HCT116 (cell line): ENCODE data around the gene PRC1. TPM values are rescaled to one million over a fixed set of nuclear protein-coding genes. Genes with fewer than 3 reads are reported as not detected.

Experiments
- ATAC-seq: fragments of 200-7000 bp; cut with Tn5 transposase; 2 replicates; pipeline ENCODE4 v1.9.1; 2020; ENCODE audit warnings: mild to moderate bottlenecking, moderate library complexity
- BruUV-seq: library from RNA; stranded (reverse); fragments of 400-500 nt; replicated peaks from 2 replicates; lab custom pipeline; 2021; lab: Mats Ljungman, UMichigan
- CTCF ChIA-PET: fragments of 300-600 bp; sonication (Branson Sonifier 250); formaldehyde crosslinking; loops from one replicate; lab custom pipeline; 2021; ENCODE audit warnings: antibody characterized with exemption; lab: Charles Lee
- POLR2A ChIA-PET: fragments of 300-600, 350-600 bp; sonication (Branson Sonifier 250); formaldehyde crosslinking; loops from one replicate; lab custom pipeline; 2021; ENCODE audit warnings: antibody characterized with exemption; lab: Charles Lee
- RAD21 ChIA-PET, 2 experiments: fragments of 300-600 bp; sonication (Branson Sonifier 250); formaldehyde crosslinking; loops; one replicate each; lab custom pipeline; 2023; ENCODE audit warnings: low total read pairs in 2 of 2; ENCODE audit not compliant: uncharacterized antibody in 2 of 2, unreplicated experiment in 2 of 2, low non-redundant PET in 1 of 2; lab: Charles Lee
- DNase-seq: peaks from one replicate; pipeline ENCODE4 v3.0.0-alpha.2; 2010; ENCODE audit warnings: low read depth, low spot score
- H2AFZ ChIP-seq: fragments of 200-600 bp; shearing (Covaris generic), sonication (generic); 2 replicates; pipeline ENCODE4 v1.6.1; 2017; ENCODE audit warnings: low read depth, mixed run types, mixed read lengths, antibody characterized with exemption, low read length; ENCODE audit not compliant: poor library complexity, severe bottlenecking
- H3K27ac ChIP-seq: 2 replicates; pipeline ENCODE4 v1.5.1; 2012; ENCODE audit warnings: low read depth, low read length
- H3K27me3 ChIP-seq: fragments of 200-600 bp; sonication (generic); 2 replicates; pipeline ENCODE4 v1.6.1; 2016; ENCODE audit warnings: mixed run types, low read length, mixed read lengths; ENCODE audit not compliant: insufficient read depth
- H3K36me3 ChIP-seq, 2 experiments: fragments of 200-500 bp in 1 of 2; fragments of 200-600 bp in 1 of 2; sonication (Bioruptor generic) in 1 of 2; sonication (generic) in 1 of 2; 2 replicates each; pipeline versions ENCODE4 v1.5.1 to v1.6.1; 2014 to 2016; ENCODE audit warnings: low read length in 2 of 2, inconsistent platforms in 1 of 2, mixed read lengths in 1 of 2, mixed run types in 1 of 2; ENCODE audit not compliant: insufficient read depth in 2 of 2, control insufficient read depth in 1 of 2
- H3K4me1 ChIP-seq, 2 experiments: fragments of 200-600 bp in 1 of 2; sonication (generic) in 1 of 2; 2 replicates each; pipeline versions ENCODE4 v1.5.1 to v1.6.1; 2012 to 2017; ENCODE audit warnings: low read length in 2 of 2, inconsistent platforms in 1 of 2, mild to moderate bottlenecking in 1 of 2, mixed read lengths in 1 of 2, mixed run types in 1 of 2, moderate library complexity in 1 of 2; ENCODE audit not compliant: insufficient read depth in 2 of 2, control insufficient read depth in 1 of 2
- H3K4me2 ChIP-seq: fragments of 200-600 bp; sonication (generic); 2 replicates; pipeline ENCODE4 v1.6.1; 2017; ENCODE audit warnings: mixed run types, low read length, mixed read lengths
- H3K4me3 ChIP-seq, 2 experiments: fragments of 200-600 bp in 1 of 2; sonication (generic) in 1 of 2; replicated peaks in 1 of 2; 2 replicates each; pipeline ENCODE4 v1.5.1; 2011 to 2016; ENCODE audit warnings: low read length in 2 of 2, control low read depth in 1 of 2, low read depth in 1 of 2, mild to moderate bottlenecking in 1 of 2, mixed read lengths in 1 of 2, mixed run types in 1 of 2
- H3K79me2 ChIP-seq: fragments of 200-600 bp; sonication (generic); 2 replicates; pipeline ENCODE4 v1.6.1; 2017; ENCODE audit warnings: mild to moderate bottlenecking, mixed run types, low read length, moderate library complexity, mixed read lengths; ENCODE audit not compliant: insufficient read depth
- H3K9ac ChIP-seq: fragments of 200-600 bp; sonication (generic); 2 replicates; pipeline ENCODE4 v1.6.1; 2016; ENCODE audit warnings: low read length, mixed read lengths
- H3K9me2 ChIP-seq: fragments of 200-600 bp; sonication (generic), shearing (Covaris generic); 2 replicates; pipeline ENCODE4 v1.6.1; 2017; ENCODE audit warnings: mixed run types, mild to moderate bottlenecking, moderate library complexity; ENCODE audit not compliant: insufficient read depth
- H3K9me3 ChIP-seq, 2 experiments: fragments of 200-500 bp in 1 of 2; fragments of 200-600 bp in 1 of 2; sonication (Bioruptor generic) in 1 of 2; sonication (generic) in 1 of 2; 2 replicates each; pipeline ENCODE4 v1.6.1; 2014 to 2017; ENCODE audit warnings: low read length in 2 of 2, mixed read lengths in 2 of 2, inconsistent platforms in 1 of 2, low read depth in 1 of 2, mild to moderate bottlenecking in 1 of 2, mixed run types in 1 of 2, moderate library complexity in 1 of 2; ENCODE audit not compliant: control insufficient read depth in 1 of 2, insufficient read depth in 1 of 2
- H4K20me1 ChIP-seq: fragments of 200-600 bp; sonication (generic), shearing (Covaris generic); 2 replicates; pipeline ENCODE4 v1.6.1; 2017; ENCODE audit warnings: mixed run types, mild to moderate bottlenecking, moderate library complexity; ENCODE audit not compliant: insufficient read depth
- ATF3 ChIP-seq: IDR thresholded peaks from 2 replicates; pipeline ENCODE4 v1.6.1; 2012
- CBX3 ChIP-seq: IDR thresholded peaks from 2 replicates; pipeline ENCODE4 v1.6.1; 2012; ENCODE audit warnings: low read depth
- CEBPB ChIP-seq: IDR thresholded peaks from 2 replicates; pipeline ENCODE4 v1.6.1; 2012; ENCODE audit warnings: low read depth
- CTCF ChIP-seq, 3 experiments: fragments of 200-600 bp in 1 of 3; sonication (generic) in 1 of 3; IDR thresholded peaks in 2 of 3; conservative IDR thresholded peaks in 1 of 3; 2 replicates each; pipeline ENCODE4 v1.5.1; 2012 to 2017; ENCODE audit warnings: low read depth in 2 of 3, low read length in 2 of 3, antibody characterized with exemption in 1 of 3, borderline replicate concordance in 1 of 3, control low read depth in 1 of 3, mild to moderate bottlenecking in 1 of 3, mixed read lengths in 1 of 3, mixed run types in 1 of 3, moderate library complexity in 1 of 3; ENCODE audit not compliant: insufficient read depth in 1 of 3
- EGR1 ChIP-seq: IDR thresholded peaks from 2 replicates; pipeline ENCODE4 v1.6.1; 2012; ENCODE audit warnings: low read depth
- ELF1 ChIP-seq: IDR thresholded peaks from 2 replicates; pipeline ENCODE4 v1.6.1; 2012; ENCODE audit warnings: low read depth, borderline replicate concordance
- EZH2 ChIP-seq: fragments of 200-600 bp; sonication (generic); IDR thresholded peaks from 2 replicates; pipeline ENCODE4 v1.6.1; 2017; ENCODE audit warnings: antibody characterized with exemption, mixed run types
- EZH2phosphoT487 ChIP-seq: fragments of 200-600 bp; IDR thresholded peaks from 2 replicates; pipeline ENCODE4 v1.6.1; 2018; ENCODE audit warnings: antibody characterized with exemption, borderline replicate concordance
- FOSL1 ChIP-seq: IDR thresholded peaks from 2 replicates; pipeline ENCODE4 v1.6.1; 2012; ENCODE audit warnings: low read depth
- JUND ChIP-seq: IDR thresholded peaks from 2 replicates; pipeline ENCODE4 v1.6.1; 2012
- MAX ChIP-seq: IDR thresholded peaks from 2 replicates; pipeline ENCODE4 v1.6.1; 2012
- POLR2A ChIP-seq: IDR thresholded peaks from 2 replicates; pipeline ENCODE4 v1.7.0; 2011; ENCODE audit warnings: borderline replicate concordance; ENCODE audit not compliant: insufficient read depth, insufficient read length; ENCODE audit errors: extremely low read depth
- POLR2AphosphoS5 ChIP-seq: IDR thresholded peaks from 2 replicates; pipeline ENCODE4 v1.6.1; 2011; ENCODE audit warnings: mild to moderate bottlenecking, low read depth, low read length, moderate library complexity
- RAD21 ChIP-seq: IDR thresholded peaks from 2 replicates; pipeline ENCODE4 v1.6.1; 2012; ENCODE audit warnings: low read depth, mild to moderate bottlenecking
- REST ChIP-seq: IDR thresholded peaks from 2 replicates; pipeline ENCODE4 v1.6.1; 2012; ENCODE audit warnings: low read depth
- SIN3A ChIP-seq: IDR thresholded peaks from 2 replicates; pipeline ENCODE4 v1.6.1; 2012; ENCODE audit warnings: low read depth
- SRF ChIP-seq: IDR thresholded peaks from 2 replicates; pipeline ENCODE4 v1.6.1; 2012; ENCODE audit warnings: low read depth
- TCF7L2 ChIP-seq: IDR thresholded peaks from 2 replicates; pipeline ENCODE4 v1.7.0; 2011; ENCODE audit warnings: borderline replicate concordance, inconsistent platforms; ENCODE audit not compliant: insufficient read depth, insufficient read length; ENCODE audit errors: extremely low read depth
- YY1 ChIP-seq: IDR thresholded peaks from 2 replicates; pipeline ENCODE4 v1.6.1; 2011; ENCODE audit warnings: low read length, low read depth, moderate library complexity, mild to moderate bottlenecking; ENCODE audit not compliant: insufficient replicate concordance; ENCODE audit errors: extremely low read depth
- ZFX ChIP-seq: fragments of 450-650 bp; IDR thresholded peaks from 2 replicates; pipeline ENCODE4 v1.6.1; 2017
- ZNF274 ChIP-seq: fragments of 200-500 bp; sonication (Bioruptor generic); IDR thresholded peaks from 2 replicates; pipeline ENCODE4 v1.6.1; 2014; ENCODE audit warnings: mild to moderate bottlenecking, low read depth, low read length, inconsistent platforms
- intact Hi-C: fragments of 100-400 bp; cut with micrococcal nuclease; formaldehyde crosslinking; loops from 2 replicates; pipeline ENCODE4 v1.10.0; 2022
- total RNA-seq: library from RNA; stranded (reverse); gene quantifications from one replicate; pipeline ENCODE4 v1.2.1, GENCODE V29; 2021; ENCODE audit not compliant: unreplicated experiment

PRC1 gene
- total RNA-seq, 1 experiment from 2014 or later: 186 TPM

- CTCF ChIA-PET: interaction anchor here (0.9 to 4.1 kb wide), 2 partner anchors 11 to 249 kb away, joined by 3 to 21 read pairs; no protein-coding TSS in a partner anchor
- DNase-seq (peak; percentile 81), ATAC-seq (peak; percentile 92)
- intact Hi-C loops: no loop called here
- Histone ChIP-seq H3K27ac (peak within 1 kb of the TSS; percentile 60), H3K79me2 (peaks cover 35% of the 10 kb centered on the region), H3K36me3 (peaks cover 0 to 2% of the 10 kb centered on the region in 2 experiments; a peak in 1 of 4 replicates), H3K4me3 (peak within 1 kb of the TSS; percentile 78 to 83), H3K27me3 (no peaks in the 10 kb centered on the region), H3K4me2 (peak within 1 kb of the TSS; percentile 82), H4K20me1 (no peaks in the 10 kb centered on the region), H3K9me3 (no peaks in the 10 kb centered on the region), H2AFZ (peak within 1 kb of the TSS; percentile 92), H3K9me2 (no peaks in the 10 kb centered on the region), H3K4me1 (peaks cover 4 to 21% of the 10 kb centered on the region in 2 experiments; a peak in 3 of 4 replicates), H3K9ac (peak within 1 kb of the TSS; percentile 82)
- BruUV-seq: TSS peak; percentile 73
- RAD21 ChIA-PET: no interaction called here
- POLR2A ChIA-PET: interaction anchor here (1.3 kb wide), 1 partner anchor 11 kb away, joined by 3 read pairs; no protein-coding TSS in a partner anchor
- no peak for TF ChIP-seq EZH2phosphoT487
- TF ChIP-seq CBX3: 0 out of 2 replicates have a peak, but pooled peaks have one; percentile 65
- TF ChIP-seq EZH2: no peak
- TF ChIP-seq RAD21: no peak
- no peak for TF ChIP-seq CTCF (IDR thresholded peaks at IDR 0.05 in 2 of 3, conservative IDR thresholded peaks at IDR 0.05 in 1 of 3; ENCODE audit: borderline replicate concordance in 1 of 3, insufficient read depth in 1 of 3, low read depth in 2 of 3, low read length in 2 of 3)
- TF ChIP-seq ATF3: no peak
- no peak for TF ChIP-seq POLR2A
- TF ChIP-seq ELF1: peak; percentile 96
- TF ChIP-seq REST: no peak
- peak; percentile 75 for TF ChIP-seq YY1
- TF ChIP-seq CEBPB: no peak
- peak; percentile 55; the same call in 1 of the 2 replicates for TF ChIP-seq ZFX
- TF ChIP-seq TCF7L2: peak; percentile 39
- TF ChIP-seq POLR2AphosphoS5: peak; percentile 84
- TF ChIP-seq MAX: peak; percentile 52; the same call in 1 of the 2 replicates
- no peak for TF ChIP-seq ZNF274
- TF ChIP-seq JUND: no peak
- TF ChIP-seq EGR1: no peak
- TF ChIP-seq FOSL1: no peak
- peak; percentile 90 for TF ChIP-seq SIN3A
- TF ChIP-seq SRF: peak; percentile 47
Observed at GRCh38 chr15:91022075-91022831, 27.9 kb upstream of the PRC1 start, which contains the start of gene VPS33B. VPS33B (minus strand) TSS chr15:91022594; CDS start chr15:91022249, 345 bp downstream.
